ENCODE data around the gene TMPRSS4. TPM values are rescaled to one million over a fixed set of nuclear protein-coding genes. Genes with fewer than 3 reads are reported as not detected.

TMPRSS4 gene
- total and polyA plus RNA-seq, 9 of the 15 experiments (the other 6 are each of a cell fraction or from before 2014, with no cell fraction given), result 4.0 to 10.0 (median 5.6) TPM

- TF ChIP-seq RNF2 (IDR thresholded peaks at IDR 0.05) (peak; percentile 62; the same call in 1 of the 2 replicates), LEF1 (IDR thresholded peaks at IDR 0.05) (no peak), THAP12 (CRISPR knock-in tag; IDR thresholded peaks at IDR 0.05) (0 out of 2 replicates have a peak, but pooled peaks have one; percentile 46), GTF2F1 (IDR thresholded peaks at IDR 0.05; ENCODE audit: low read depth, low read length) (peak; percentile 94), PBX2 (CRISPR knock-in tag; IDR thresholded peaks at IDR 0.05; ENCODE audit: low read depth) (no peak), PBX2 (tag; conservative IDR thresholded peaks at IDR 0.05; ENCODE audit: low read depth) (no peak), ATF4 (CRISPR knock-in tag; IDR thresholded peaks at IDR 0.05) (no peak), HCFC1 (IDR thresholded peaks at IDR 0.05; ENCODE audit: low read depth, low read length) (no peak), RBM39 (optimal IDR thresholded peaks at IDR 0.05; ENCODE audit: low read depth, low read length) (no peak), FOXA3 (CRISPR knock-in tag; conservative IDR thresholded peaks at IDR 0.05 in 1 of 2, IDR thresholded peaks at IDR 0.05 in 1 of 2) (no peak), SRSF9 (IDR thresholded peaks at IDR 0.05; ENCODE audit: borderline replicate concordance, low read depth, low read length) (no peak), BDP1 (IDR thresholded peaks at IDR 0.05; ENCODE audit: insufficient read depth, insufficient read length) (no peak), TAF7 (tag; IDR thresholded peaks at IDR 0.05) (no peak), ZNF124 (CRISPR knock-in tag; IDR thresholded peaks at IDR 0.05) (no peak), ZNF668 (CRISPR knock-in tag; IDR thresholded peaks at IDR 0.05) (no peak), TEAD1 (CRISPR knock-in tag; IDR thresholded peaks at IDR 0.05) (no peak), PURB (CRISPR knock-in tag; IDR thresholded peaks at IDR 0.05; ENCODE audit: low read depth) (no peak), CCNT2 (IDR thresholded peaks at IDR 0.05; ENCODE audit: borderline replicate concordance, extremely low read depth, insufficient read length, low read depth, low read length) (no peak), ZNF311 (CRISPR knock-in tag; IDR thresholded peaks at IDR 0.05) (no peak), ELF1 (tag; IDR thresholded peaks at IDR 0.05) (no peak), SMARCA5 (IDR thresholded peaks at IDR 0.05) (no peak)
Measured at GRCh38 chr11:118126082-118126838, 49.4 kb downstream of the TMPRSS4 start (continued).
